Large intestine (tissue), 3 donors: ENCODE results near the gene ICA1. TPM values are rescaled to one million over a fixed set of nuclear protein-coding genes. Genes with fewer than 3 reads are reported as not detected.

Source experiments
- DNase-seq, 2 donors: peaks; one replicate each; pipeline versions ENCODE4 v3.0.0 to v3.0.0-alpha.2; 2013
- H3K27ac ChIP-seq: one replicate; pipeline ENCODE4 v1.5.1; 2013; ENCODE audit warnings: low read length
- H3K27me3 ChIP-seq: 2 replicates; pipeline ENCODE4 v1.6.1; 2013; ENCODE audit warnings: low read length; ENCODE audit not compliant: control insufficient read depth, insufficient read depth
- H3K36me3 ChIP-seq: 2 replicates; pipeline ENCODE4 v1.6.1; 2013; ENCODE audit warnings: low read length; ENCODE audit not compliant: control insufficient read depth, insufficient read depth
- H3K4me1 ChIP-seq: one replicate; pipeline ENCODE4 v1.6.1; 2013; ENCODE audit warnings: low read length; ENCODE audit not compliant: control insufficient read depth, insufficient read depth
- H3K4me3 ChIP-seq: one replicate; pipeline ENCODE4 v1.5.1; 2013; ENCODE audit warnings: low read length
- H3K9me3 ChIP-seq: one replicate; pipeline ENCODE4 v1.6.1; 2013; ENCODE audit warnings: mild to moderate bottlenecking, low read depth, low read length, moderate library complexity; ENCODE audit not compliant: control insufficient read depth
- WGBS: methylation state at CpG from one replicate; pipeline ENCODE4 v1.1.5; 2013; ENCODE audit warnings: low lambda C conversion rate; ENCODE audit not compliant: insufficient coverage; 5-methylcytosine and 5-hydroxymethylcytosine counted together
- polyA plus RNA-seq: library from polyadenylated mRNA; unstranded; fragments of 120-200 nt; gene quantifications from one replicate; pipeline ENCODE4 v1.2.1, GENCODE V29; 2013

The ICA1 gene
- polyA plus RNA-seq, 1 donor: 51.6 TPM

- no peaks in the 10 kb centered on the region for H3K27me3 ChIP-seq
- H3K9me3 ChIP-seq: no peaks in the 10 kb centered on the region
- no peaks in the 10 kb centered on the region for H3K4me1 ChIP-seq
- no peak overlapping the region for H3K27ac ChIP-seq
- no peak for DNase-seq
- peaks cover 6% of the 10 kb centered on the region for H3K36me3 ChIP-seq
- WGBS: 100% methylated on average over 1 of the region's 11 CpGs
- H3K4me3 ChIP-seq: no peak overlapping the region
Measured at GRCh38 chr7:8147760-8148463, 114.1 kb downstream of the ICA1 start.

- Histone ChIP-seq H3K9me3 (no peaks in the 10 kb centered on the region), H3K4me1 (no peaks in the 10 kb centered on the region), H3K27me3 (no peaks in the 10 kb centered on the region), H3K27ac (no peak overlapping the region), H3K4me3 (no peak overlapping the region), H3K36me3 (peaks cover 9% of the 10 kb centered on the region)
- 77% methylated on average over 2 of the region's 8 CpGs for WGBS
- no peak for DNase-seq
Measured at GRCh38 chr7:8146788-8147413, 115.1 kb downstream of the ICA1 start.

GRCh38 chr7:8146106-8146787 lies 115.7 kb downstream of the ICA1 start:
- DNase-seq: no peak
- Histone ChIP-seq H3K4me3 (no peak overlapping the region), H3K9me3 (no peaks in the 10 kb centered on the region), H3K27ac (no peak overlapping the region), H3K4me1 (no peaks in the 10 kb centered on the region), H3K36me3 (peaks cover 10% of the 10 kb centered on the region), H3K27me3 (no peaks in the 10 kb centered on the region)
- WGBS: 83% methylated on average over 1 of the region's 12 CpGs

GRCh38 chr7:8144856-8145255 lies 117.1 kb downstream of the ICA1 start:
- Histone ChIP-seq H3K36me3 (peaks cover 21% of the 10 kb centered on the region), H3K4me1 (no peaks in the 10 kb centered on the region), H3K27me3 (no peaks in the 10 kb centered on the region), H3K9me3 (no peaks in the 10 kb centered on the region), H3K4me3 (no peak overlapping the region), H3K27ac (no peak overlapping the region)
- DNase-seq: no peak
- 100% methylated on average over 2 of the region's 4 CpGs for WGBS

- H3K27me3 ChIP-seq: no peaks in the 10 kb centered on the region
- H3K4me1 ChIP-seq: no peaks in the 10 kb centered on the region
- peaks cover 21% of the 10 kb centered on the region for H3K36me3 ChIP-seq
- DNase-seq: no peak
- no CpG with 5 or more reads among the region's 6 CpGs for WGBS
- no peaks in the 10 kb centered on the region for H3K9me3 ChIP-seq
- no peak overlapping the region for H3K27ac ChIP-seq
- no peak overlapping the region for H3K4me3 ChIP-seq
Measured at GRCh38 chr7:8143151-8143874, 118.7 kb downstream of the ICA1 start.

GRCh38 chr7:8142477-8142876 lies 119.5 kb downstream of the ICA1 start:
- H3K36me3 ChIP-seq: peaks cover 24% of the 10 kb centered on the region
- H3K27ac ChIP-seq: no peak overlapping the region
- H3K4me3 ChIP-seq: no peak overlapping the region
- H3K9me3 ChIP-seq: no peaks in the 10 kb centered on the region
- H3K27me3 ChIP-seq: no peaks in the 10 kb centered on the region
- DNase-seq: no peak
- H3K4me1 ChIP-seq: no peaks in the 10 kb centered on the region
- WGBS: no CpG with 5 or more reads among the region's 2 CpGs

GRCh38 chr7:8141070-8141469 lies 120.9 kb downstream of the ICA1 start:
- Histone ChIP-seq H3K4me3 (no peak overlapping the region), H3K9me3 (no peaks in the 10 kb centered on the region), H3K27me3 (no peaks in the 10 kb centered on the region), H3K4me1 (no peaks in the 10 kb centered on the region), H3K36me3 (peaks cover 24% of the 10 kb centered on the region), H3K27ac (no peak overlapping the region)
- WGBS: no CpG with 5 or more reads among the region's 4 CpGs
- DNase-seq: no peak

- Histone ChIP-seq H3K27ac (no peak overlapping the region), H3K36me3 (peaks cover 13% of the 10 kb centered on the region), H3K4me3 (no peak overlapping the region), H3K27me3 (no peaks in the 10 kb centered on the region), H3K4me1 (no peaks in the 10 kb centered on the region), H3K9me3 (no peaks in the 10 kb centered on the region)
- DNase-seq: no peak
- whole genome bisulfite sequencing: 82% methylated on average over 4 of the region's 12 CpGs
Measured at GRCh38 chr7:8136051-8136730, 125.8 kb downstream of the ICA1 start.

- Histone ChIP-seq H3K36me3 (peaks cover 7% of the 10 kb centered on the region), H3K9me3 (no peaks in the 10 kb centered on the region), H3K27ac (no peak overlapping the region), H3K4me3 (no peak overlapping the region), H3K27me3 (no peaks in the 10 kb centered on the region), H3K4me1 (no peaks in the 10 kb centered on the region)
- no CpG with 5 or more reads among the region's 3 CpGs for WGBS
- no peak for DNase-seq
Measured at GRCh38 chr7:8135417-8135816, 126.5 kb downstream of the ICA1 start.
